NCI-H1048 (cell line): ENCODE measurements around the gene HDAC1.
"Not testable (repeated sequence)": the region's sequence is repeated elsewhere in the genome, so short reads cannot be mapped to it uniquely, and the experiment has no call there.

Source experiments
- DNase-seq: peaks from one replicate; lab custom pipeline; 2025; lab: John Stamatoyannopoulos, UW

Gene HDAC1

DNA sequence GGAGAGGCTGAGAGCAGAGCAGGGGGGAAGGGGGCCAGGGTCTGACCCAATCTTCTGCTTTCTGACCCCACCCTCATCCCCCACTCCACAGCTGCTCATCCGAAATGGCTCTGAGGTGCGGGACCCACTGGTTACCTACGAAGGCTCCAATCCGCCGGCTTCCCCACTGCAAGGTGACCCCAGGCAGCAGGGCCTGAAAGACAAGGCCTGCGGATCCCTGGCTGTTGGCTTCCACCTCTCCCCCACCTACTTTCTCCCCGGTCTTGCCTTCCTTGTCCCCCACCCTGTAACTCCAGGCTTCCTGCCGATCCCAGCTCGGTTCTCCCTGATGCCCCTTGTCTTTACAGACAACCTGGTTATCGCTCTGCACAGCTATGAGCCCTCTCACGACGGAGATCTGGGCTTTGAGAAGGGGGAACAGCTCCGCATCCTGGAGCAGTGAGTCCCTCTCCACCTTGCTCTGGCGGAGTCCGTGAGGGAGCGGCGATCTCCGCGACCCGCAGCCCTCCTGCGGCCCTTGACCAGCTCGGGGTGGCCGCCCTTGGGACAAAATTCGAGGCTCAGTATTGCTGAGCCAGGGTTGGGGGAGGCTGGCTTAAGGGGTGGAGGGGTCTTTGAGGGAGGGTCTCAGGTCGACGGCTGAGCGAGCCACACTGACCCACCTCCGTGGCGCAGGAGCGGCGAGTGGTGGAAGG lies 17.1 kb upstream of the HDAC1 start:
- no peak for DNase-seq

- DNase-seq, result no peak
Observed at GRCh38 chr1:32275424-32275823, 16.5 kb upstream of the HDAC1 start.

GRCh38 chr1:32276032-32276782 lies 15.7 kb upstream of the HDAC1 start:
- no peak for DNase-seq

- not testable (repeated sequence) for DNase-seq
Observed at GRCh38 chr1:32284777-32285176, 7.1 kb upstream of the HDAC1 start.

DNA sequence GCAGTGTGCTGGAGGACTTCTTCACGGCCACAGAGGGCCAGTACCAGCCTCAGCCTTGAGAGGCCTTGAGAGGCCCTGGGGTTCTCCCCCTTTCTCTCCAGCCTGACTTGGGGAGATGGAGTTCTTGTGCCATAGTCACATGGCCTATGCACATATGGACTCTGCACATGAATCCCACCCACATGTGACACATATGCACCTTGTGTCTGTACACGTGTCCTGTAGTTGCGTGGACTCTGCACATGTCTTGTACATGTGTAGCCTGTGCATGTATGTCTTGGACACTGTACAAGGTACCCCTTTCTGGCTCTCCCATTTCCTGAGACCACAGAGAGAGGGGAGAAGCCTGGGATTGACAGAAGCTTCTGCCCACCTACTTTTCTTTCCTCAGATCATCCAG lies 6.2 kb upstream of the HDAC1 start:
- DNase-seq, result no peak

DNA sequence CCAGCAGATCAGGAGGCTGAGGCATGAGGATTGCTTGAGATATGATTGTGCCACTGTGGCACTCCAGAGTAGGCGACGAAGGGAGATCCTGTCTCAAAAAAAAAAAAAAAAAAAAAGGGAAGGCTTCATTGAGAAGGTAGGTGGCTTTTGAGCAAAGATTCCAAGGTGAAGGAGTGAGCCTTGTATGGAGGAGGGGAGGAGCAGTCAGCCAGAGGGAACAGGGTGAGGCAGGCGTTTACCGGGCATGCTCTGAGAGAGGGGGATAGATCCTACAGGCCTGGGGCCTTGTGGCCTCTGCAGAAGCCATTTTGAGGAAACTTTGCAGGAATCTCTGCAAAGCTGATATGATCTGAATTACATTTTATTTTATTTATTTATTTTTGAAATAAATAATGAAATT lies 5.1 kb upstream of the HDAC1 start:
- DNase-seq, result no peak

DNA sequence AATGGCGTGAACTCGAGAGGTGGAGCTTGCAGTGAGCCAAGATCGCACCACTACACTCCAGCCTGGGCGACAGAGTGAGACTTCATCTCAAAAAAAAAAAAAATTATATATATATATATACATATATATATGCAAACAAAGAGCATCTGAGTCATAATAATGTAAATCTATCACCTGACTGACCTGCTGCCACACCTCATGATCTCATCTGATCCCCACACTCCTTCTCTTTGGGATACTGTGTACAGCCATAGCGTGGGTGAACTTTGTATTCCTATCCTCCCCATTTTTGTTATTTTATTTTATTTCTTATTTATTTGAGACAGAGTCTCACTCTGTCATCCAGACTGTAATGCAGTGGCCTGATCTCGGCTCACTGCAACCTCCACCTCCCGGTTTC lies 2.6 kb upstream of the HDAC1 start:
- no peak for DNase-seq

DNA sequence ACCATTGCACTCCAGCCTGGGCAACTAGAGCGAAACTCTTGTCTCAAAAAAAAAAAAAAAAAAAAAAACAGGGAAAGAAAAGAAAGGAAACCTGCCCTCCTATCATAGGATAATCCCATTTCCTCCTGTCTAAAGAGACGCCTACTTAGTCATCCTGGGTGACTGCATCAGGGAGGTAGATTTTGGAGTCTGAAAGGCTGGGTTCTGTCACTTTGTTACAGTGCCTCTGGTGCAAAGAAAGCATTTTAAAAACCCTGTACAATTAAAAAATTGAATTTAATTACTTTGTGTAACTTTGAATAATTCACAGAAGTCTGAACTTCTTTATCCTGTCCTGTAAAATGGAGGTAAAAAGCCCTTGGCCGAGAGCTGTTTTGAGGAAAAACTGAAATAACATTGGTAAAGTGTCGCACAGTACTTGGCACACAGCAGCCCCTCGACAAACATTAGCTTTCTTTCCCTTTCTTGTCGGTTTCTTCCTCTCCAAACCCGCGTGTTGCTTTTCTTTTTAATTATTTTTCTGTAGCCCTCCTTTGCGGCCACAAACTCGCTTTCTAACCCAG lies 657 bp upstream of the HDAC1 start:
- DNase-seq, result no peak

GRCh38 chr1:32298211-32298610 lies 6.3 kb downstream of the HDAC1 start:
- not testable (repeated sequence) for DNase-seq

DNA sequence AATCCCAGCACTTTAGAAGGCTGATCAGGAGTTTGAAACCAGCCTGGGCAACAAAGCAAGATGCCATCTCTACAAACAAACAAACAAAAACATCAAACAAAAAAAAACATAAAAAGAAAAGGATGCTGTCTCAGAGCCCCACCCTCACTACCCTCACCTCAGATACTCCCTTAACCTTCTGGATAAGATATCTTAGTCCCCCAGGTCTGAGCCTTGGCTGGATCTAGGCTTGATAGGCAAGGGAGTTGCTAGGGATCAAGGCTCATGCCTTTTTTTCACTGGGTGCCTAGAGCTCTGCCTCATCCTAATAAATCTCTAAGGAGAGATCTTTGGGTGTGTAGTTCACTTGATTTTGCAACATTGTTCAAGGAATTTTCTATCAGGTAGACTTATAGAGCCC lies 7.4 kb downstream of the HDAC1 start:
- no peak for DNase-seq

DNA sequence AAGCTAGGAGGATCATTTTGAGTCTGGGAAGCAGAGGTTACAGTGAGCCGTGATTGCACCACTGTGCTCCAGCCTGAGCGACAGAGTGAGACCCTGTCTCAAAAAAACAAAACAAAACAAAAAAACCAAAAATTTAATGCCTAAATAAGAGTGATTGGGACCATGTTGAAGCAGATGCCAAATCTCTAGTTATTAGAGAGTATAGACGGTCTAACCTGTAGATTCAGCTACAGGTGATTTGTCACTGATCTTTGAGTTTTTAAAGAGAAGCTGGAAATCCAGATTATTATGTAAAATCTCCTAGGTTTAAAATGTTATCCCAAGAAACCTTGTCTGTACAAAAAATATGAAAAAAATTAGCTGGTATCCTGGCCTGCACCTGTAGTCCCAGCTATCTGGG lies 11.5 kb downstream of the HDAC1 start:
- DNase-seq, result no peak

GRCh38 chr1:32303997-32304622 lies 12.2 kb downstream of the HDAC1 start:
- no peak for DNase-seq

DNA sequence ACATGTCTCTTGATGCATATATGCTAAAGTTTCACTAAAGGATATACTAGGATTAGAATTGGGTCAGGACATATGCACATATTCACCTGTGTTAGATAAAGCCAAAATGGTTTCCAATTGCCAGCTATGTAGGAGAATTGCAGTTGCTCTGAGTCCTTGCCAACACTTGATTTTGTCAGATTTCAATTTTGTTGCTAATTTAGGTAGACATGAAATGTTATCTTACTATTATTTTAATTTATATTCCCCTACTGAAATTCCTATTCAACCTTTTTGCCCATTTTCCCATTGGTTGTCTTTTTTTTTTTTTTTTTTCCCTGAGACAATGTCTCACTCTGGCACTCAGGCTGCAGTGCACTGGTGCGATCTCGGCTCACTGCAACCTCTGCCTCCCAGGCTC lies 13.4 kb downstream of the HDAC1 start:
- no peak for DNase-seq

DNA sequence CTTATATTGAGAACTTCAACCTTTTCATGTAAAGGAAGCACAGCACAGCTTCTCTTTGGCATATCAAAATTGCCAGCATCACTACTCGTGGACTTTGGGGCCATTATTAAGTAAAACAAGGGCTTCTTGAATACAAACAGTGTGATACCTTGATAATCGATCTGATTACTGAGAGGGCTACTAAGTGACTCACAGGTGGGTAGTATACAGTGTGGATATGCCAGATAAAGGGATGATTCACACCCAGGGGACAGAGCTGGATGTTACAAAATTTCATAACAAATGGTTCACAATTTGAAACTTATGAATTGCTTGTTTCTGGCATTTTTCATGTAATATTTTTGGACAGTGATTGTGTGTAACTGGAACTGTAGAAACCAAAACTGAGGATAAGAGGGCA lies 15.4 kb downstream of the HDAC1 start:
- no peak for DNase-seq

DNA sequence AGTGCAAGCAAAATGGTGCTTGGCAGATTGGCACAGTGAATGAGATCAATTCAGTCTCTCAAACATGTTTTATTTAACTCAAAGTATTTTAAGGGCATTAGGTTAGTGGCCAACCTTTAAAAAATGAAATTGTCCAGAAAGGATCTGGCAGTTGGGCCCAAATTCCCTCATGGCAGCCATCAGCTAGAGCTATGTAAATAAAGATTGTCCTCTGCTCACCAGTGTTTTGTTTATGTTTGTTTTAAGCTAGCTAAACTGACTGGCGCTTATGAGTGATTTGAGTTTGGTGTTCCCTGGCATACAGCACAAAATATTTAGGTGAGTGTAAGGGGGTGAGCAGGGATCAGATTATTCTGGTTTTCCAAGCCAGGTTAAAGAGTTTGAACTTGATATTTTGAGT lies 18.1 kb downstream of the HDAC1 start:
- DNase-seq, result no peak

DNA sequence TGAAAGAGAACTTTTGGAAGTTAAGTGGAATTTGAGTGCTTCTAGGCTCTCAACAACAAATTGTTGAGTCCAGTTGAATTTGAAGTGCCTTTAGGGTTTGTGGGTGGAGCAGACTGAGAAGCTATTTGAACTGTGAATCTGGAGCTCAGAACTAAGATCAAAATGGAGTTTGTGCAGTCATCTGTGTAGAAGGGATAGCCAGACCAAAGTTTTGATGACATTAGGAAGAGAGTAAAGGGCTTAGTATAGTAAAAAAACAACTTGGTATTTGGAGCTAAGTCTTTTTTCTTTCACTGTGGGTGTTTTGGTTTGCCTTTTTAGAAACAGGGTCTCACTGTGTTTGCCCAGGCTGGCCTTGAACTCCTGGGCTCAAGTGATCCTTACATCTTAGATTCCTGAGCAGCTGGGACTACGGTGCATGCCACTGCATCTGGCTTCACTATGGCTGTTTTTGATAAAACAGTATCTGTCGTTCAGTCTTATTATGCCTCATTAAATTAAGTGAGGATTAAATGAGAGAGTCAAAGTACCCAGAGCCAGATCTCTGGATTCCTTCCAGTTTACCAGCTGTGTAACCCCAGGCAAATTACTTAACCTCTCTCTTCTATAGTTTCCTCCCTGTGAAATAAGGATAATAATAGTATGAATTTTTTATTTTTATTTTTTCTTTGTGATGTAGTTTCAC lies 20.0 kb downstream of the HDAC1 start:
- no peak for DNase-seq

- no peak for DNase-seq
Observed at GRCh38 chr1:32316903-32317277, 25.0 kb downstream of the HDAC1 start.

GRCh38 chr1:32318127-32318869 lies 26.4 kb downstream of the HDAC1 start:
- no peak for DNase-seq

DNA sequence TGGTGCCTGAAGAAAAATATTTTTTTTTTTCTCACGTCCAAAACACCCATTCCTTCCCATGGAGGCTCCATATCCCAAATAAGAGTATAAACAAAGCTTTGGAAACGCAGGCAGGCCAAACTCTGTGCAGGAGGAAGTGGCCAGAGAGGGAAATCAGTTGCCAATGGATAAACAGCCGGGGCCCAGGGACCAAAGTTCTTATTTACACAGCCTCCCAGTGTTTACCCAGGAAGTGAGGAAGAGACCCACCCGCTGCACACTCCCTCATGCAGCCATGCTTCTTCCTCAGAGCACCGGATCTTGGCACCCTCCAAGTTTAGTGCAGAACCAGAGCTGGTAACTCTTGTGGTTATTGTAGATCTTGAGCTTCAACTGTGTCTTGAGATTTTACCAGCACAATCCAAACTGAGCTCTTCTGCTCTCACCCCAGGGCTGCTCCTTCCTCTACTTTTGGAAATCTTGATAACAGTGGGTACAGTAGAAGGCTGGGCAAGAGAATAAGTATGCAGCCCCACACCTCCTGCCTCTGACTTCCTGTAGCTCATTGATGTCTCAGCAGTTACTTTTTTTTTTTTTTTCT lies 29.9 kb downstream of the HDAC1 start:
- DNase-seq, result no peak

GRCh38 chr1:32327204-32327603 lies 35.3 kb downstream of the HDAC1 start:
- DNase-seq, result no peak

DNA sequence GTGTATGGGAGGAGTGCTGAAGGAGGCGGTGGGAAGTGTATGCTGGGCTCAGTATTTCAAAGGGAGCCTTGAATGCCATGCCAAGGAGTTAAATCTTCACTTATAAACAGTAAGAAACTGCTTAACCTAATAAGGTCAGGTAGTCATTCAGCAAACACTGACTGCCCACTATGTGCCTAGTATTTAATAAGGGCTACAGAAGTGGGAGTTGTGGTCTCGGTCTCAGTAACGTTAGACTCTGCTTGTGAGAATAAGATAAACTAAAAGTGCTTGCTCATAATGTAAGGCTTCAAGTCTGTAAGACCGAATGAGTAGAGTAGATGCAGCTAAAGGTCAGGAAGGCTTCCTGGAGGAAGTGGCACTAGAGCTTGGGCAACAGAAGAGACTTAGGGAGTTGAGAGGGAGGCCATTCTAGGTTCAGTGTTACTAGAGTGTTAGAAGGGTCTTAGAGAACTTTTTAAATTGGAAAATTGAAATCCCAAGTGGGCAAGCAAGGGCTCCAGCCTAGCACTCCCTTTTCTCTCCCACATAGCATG lies 38.1 kb downstream of the HDAC1 start:
- no peak for DNase-seq
